Measurements from ENCODE around the gene PLSCR4. TPM values are rescaled to one million over a fixed set of nuclear protein-coding genes. Genes with fewer than 3 reads are reported as not detected.

Gene PLSCR4
- total and polyA plus RNA-seq, 2 donors (not counting 3 experiments of a cell fraction or from before 2014, with no cell fraction given), result 81.5 to 91.7 TPM

- BruUV-seq (replicated peaks), result no TSS peak
- Histone ChIP-seq H3K79me2 (ENCODE audit: control insufficient read depth, insufficient read depth, low read length) (peaks cover 98% of the 10 kb centered on the region), H3K4me2 (ENCODE audit: insufficient read depth, low read length) (peak overlapping the region; percentile 93), H3K27me3 (ENCODE audit: control insufficient read depth in 2 of 2, insufficient read depth in 2 of 2, low read length in 2 of 2) (no peaks in the 10 kb centered on the region), H3K36me3 (ENCODE audit: control insufficient read depth in 2 of 2, extremely low read depth in 1 of 2, insufficient read depth in 2 of 2, low read length in 2 of 2) (peaks cover 0 to 9% of the 10 kb centered on the region in 2 experiments), H3K9ac (replicated peaks; ENCODE audit: extremely low read depth, insufficient read depth, low read length) (peak overlapping the region; percentile 93), H2AFZ (ENCODE audit: low read depth, low read length) (no peak overlapping the region), H3K9me1 (replicated peaks; ENCODE audit: control insufficient read depth, extremely low read depth, insufficient read depth, low read length) (no peaks in the 10 kb centered on the region), H3K27ac (ENCODE audit: insufficient read depth, low read depth, low read length) (peak overlapping the region; percentile 90), H3K4me3 (replicated peaks in 1 of 3; ENCODE audit: insufficient read depth in 1 of 3, low read depth in 1 of 3, low read length in 3 of 3) (peak overlapping the region; percentile 4 to 94 (median 80)), H3K4me1 (ENCODE audit: control insufficient read depth, extremely low read depth, insufficient read depth, low read length) (peaks cover 34% of the 10 kb centered on the region), H4K20me1 (replicated peaks; ENCODE audit: control insufficient read depth, extremely low read depth, insufficient read depth, low read length) (peaks cover 2% of the 10 kb centered on the region), H3K9me3 (replicated peaks; ENCODE audit: control insufficient read depth, insufficient read depth, low read length) (no peaks in the 10 kb centered on the region)
- FAIRE-seq (no peak), DNase-seq (ENCODE audit: low read depth, low spot score) (peak; percentile 58)
- ChIA-PET POLR2A (interaction anchor here (0.7 kb wide), 1 partner anchor 20 kb away, joined by 4 read pairs; no protein-coding TSS in a partner anchor), CTCF (interaction anchor here (1.0 to 8.3 kb wide), 11 partner anchors 8 to 420 kb away, joined by 3 to 115 read pairs (median 4); no protein-coding TSS in a partner anchor)
- intact Hi-C loops (cut with micrococcal nuclease), result no loop called here
- TF ChIP-seq MYC (IDR thresholded peaks at IDR 0.05; ENCODE audit: low read depth, low read length) (no peak), FOS (IDR thresholded peaks at IDR 0.05; ENCODE audit: borderline replicate concordance, insufficient read depth, low read length) (no peak), EZH2 (IDR thresholded peaks at IDR 0.05; ENCODE audit: borderline replicate concordance, low read depth, low read length, severe bottlenecking) (no peak), GATA2 (IDR thresholded peaks at IDR 0.05; ENCODE audit: insufficient read depth, insufficient read length, low read depth, low read length) (no peak), CTCF (IDR thresholded peaks at IDR 0.05; ENCODE audit: extremely low read depth in 1 of 2, insufficient read depth in 1 of 2, low read depth in 1 of 2, low read length in 2 of 2) (no peak), MAX (IDR thresholded peaks at IDR 0.05; ENCODE audit: insufficient read depth, insufficient read length) (no peak), POLR2AphosphoS5 (IDR thresholded peaks at IDR 0.05; ENCODE audit: insufficient read depth, low read depth, low read length) (no peak), POLR2A (IDR thresholded peaks at IDR 0.05; ENCODE audit: low read depth, low read length) (no peak), JUN (IDR thresholded peaks at IDR 0.05; ENCODE audit: borderline replicate concordance, insufficient read depth, insufficient read length, low read depth) (no peak)
- dilution Hi-C loops (cut with MboI; ENCODE audit: extremely low pct_ligation_motif_present, low sequenced_read_pairs), result no loop called here
Observed at GRCh38 chr3:146156666-146157314, 94.1 kb downstream of the PLSCR4 start.
